ENCODE measurements around the gene HRNR.
"Not testable (repeated sequence)": the region's sequence is repeated elsewhere in the genome, so short reads cannot be mapped to it uniquely, and the experiment has no call there.

DNA sequence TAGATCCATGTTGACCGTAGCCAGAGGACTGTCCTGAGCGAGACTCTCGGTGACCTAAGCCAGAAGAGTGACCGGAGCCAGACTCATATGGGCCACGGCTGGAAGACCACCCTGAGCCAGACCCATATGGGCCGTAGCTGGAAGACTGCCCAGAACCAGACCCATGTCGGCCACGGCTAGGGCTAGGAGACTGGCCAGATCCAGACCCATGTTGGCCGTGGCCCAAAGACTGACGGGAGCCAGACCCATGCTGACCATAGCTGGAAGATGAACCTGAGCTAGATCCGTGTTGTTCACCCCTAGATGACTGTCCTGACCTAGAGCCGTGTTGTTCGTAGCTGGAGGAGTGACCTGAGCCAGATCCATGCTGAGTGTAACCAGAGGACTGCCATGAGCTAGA is 8.4 kb downstream of the HRNR start:
- TF ChIP-seq, protein P1, sequence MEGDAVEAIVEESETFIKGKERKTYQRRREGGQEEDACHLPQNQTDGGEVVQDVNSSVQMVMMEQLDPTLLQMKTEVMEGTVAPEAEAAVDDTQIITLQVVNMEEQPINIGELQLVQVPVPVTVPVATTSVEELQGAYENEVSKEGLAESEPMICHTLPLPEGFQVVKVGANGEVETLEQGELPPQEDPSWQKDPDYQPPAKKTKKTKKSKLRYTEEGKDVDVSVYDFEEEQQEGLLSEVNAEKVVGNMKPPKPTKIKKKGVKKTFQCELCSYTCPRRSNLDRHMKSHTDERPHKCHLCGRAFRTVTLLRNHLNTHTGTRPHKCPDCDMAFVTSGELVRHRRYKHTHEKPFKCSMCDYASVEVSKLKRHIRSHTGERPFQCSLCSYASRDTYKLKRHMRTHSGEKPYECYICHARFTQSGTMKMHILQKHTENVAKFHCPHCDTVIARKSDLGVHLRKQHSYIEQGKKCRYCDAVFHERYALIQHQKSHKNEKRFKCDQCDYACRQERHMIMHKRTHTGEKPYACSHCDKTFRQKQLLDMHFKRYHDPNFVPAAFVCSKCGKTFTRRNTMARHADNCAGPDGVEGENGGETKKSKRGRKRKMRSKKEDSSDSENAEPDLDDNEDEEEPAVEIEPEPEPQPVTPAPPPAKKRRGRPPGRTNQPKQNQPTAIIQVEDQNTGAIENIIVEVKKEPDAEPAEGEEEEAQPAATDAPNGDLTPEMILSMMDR (IDR thresholded peaks at IDR 0.05): not testable (repeated sequence)
- not testable (repeated sequence) for TF ChIP-seq EZH2, EZH2phosphoT487 (IDR thresholded peaks at IDR 0.05)
